LoVo (cell line): ENCODE results near the gene SUPT3H.

ENCODE experiments used
- DNase-seq: peaks from one replicate; pipeline ENCODE4 v3.0.0-alpha.2; 2016; ENCODE audit warnings: low spot score

Gene SUPT3H

GRCh38 chr6:45388328-45388727 is 10.6 kb upstream of the SUPT3H start:
- no peak for DNase-seq

DNA sequence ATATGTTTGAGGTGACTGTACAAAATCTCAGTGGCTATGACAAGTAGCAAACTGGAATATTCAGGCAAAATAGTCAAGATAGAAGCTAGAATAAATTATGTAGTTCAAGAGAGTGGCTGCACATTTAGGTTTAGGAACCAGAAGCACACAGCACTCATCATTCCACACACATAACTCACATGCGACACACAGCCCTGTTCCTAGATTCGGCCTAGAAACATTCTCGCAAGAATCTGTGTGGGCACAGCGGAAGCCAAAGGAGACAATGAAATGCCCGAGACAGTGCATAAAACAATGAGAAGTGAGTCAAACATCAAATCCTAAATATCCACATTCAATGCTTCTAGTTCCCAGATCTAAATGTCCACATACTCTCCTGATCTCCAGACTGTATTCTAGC is 9.5 kb upstream of the SUPT3H start:
- no peak for DNase-seq

GRCh38 chr6:45386501-45386900 is 8.8 kb upstream of the SUPT3H start:
- no peak for DNase-seq

DNA sequence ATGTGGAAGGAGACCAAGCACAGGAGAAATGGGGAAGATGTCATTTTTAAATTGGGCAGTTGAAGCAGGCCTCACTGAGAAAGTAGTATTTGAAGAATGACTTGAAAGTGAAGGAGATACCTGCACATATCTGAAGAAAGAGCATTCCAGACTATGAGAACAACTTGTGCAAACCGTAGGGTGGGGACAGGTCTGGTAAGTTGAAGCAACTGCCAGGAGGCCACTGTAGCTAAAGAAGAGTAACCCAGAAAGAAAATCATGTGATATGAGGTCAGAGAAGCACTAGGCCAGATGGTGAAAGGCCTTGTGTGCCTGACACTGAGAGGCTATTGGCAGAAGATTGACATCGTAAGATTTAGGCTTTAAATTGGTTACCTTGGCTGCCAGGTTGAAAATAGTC is 4.7 kb upstream of the SUPT3H start:
- DNase-seq = no peak

DNA sequence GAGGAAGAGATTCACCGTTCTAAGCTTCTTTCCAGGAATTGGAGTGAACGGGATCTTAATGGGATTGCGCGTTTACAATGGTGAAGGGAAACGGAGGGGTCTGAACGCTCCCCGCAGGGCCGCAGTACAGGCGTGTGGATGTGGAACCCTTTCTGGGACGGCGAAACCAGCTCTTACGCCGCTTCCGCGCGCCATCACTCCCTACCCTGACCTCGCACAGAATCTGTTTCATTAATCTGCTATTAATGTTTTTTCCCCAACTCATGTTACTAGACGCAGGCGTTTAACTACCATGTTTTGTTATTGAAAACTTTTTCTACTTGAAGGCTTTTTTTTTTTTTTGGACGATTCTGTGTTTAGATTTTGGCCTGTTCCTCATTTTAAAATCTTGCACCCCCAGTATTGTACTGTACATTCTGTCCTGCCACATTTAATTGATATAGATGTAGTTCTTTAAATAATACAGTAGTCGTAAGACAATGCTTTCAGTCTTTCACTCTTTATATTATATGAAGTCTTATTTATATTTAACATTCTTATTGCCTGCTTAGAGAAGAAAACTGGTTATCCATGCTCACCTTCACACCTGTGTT is 696 bp upstream of the SUPT3H start:
- no peak for DNase-seq

- DNase-seq = no peak
Observed at GRCh38 chr6:45377043-45377553, 636 bp downstream of the SUPT3H start.

DNA sequence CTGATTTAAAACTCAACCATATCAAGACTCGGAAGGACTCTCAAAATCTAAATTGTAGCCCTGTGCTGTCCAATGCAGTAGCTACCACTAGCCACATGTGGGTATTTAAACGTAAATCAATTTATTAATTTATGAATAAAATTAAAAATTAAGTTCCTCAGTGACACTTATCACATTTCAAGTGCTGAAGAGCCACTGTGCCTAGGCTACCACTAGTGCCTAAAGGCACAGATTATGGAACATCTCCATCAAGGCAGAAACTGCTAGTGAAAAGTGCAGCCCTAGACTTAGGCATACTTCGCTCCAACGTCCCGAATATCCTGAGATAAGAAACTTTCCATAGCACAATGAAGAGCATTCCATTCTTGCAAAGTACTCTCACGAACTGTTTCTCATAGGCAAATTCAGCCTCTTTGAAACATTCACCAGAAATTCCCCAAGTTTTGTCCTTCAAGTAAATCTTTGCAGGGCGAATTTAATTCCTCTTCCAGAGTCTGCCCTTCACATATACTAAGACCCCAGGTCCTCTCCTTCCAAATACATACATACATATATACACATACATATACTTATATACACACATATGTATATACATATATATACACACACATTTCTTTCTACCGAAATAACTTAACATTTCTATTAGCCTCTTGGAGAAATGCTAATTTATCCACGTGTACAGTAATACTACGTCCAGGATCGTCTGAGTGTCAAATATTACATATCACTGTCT is 1.3 kb downstream of the SUPT3H start:
- DNase-seq = no peak

DNA sequence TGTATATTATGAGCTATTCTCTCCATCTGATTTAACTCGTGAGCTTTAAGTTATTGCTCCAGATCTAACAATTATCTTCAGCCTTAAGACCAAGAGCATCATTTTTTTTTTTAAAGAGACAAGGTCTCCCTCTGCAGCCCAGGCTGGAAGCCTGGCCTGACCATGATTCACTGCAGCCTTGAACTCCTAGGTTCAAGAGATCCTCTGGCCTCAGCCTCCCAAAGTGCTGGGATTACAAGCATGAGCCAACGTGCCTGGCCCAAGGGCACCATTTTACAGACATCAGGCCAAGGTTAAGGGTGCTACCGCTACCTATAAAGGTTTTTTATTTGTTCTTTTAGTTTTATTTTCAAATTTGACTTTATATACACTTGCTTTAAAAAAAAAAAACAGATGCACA is 2.3 kb downstream of the SUPT3H start:
- DNase-seq = no peak

DNA sequence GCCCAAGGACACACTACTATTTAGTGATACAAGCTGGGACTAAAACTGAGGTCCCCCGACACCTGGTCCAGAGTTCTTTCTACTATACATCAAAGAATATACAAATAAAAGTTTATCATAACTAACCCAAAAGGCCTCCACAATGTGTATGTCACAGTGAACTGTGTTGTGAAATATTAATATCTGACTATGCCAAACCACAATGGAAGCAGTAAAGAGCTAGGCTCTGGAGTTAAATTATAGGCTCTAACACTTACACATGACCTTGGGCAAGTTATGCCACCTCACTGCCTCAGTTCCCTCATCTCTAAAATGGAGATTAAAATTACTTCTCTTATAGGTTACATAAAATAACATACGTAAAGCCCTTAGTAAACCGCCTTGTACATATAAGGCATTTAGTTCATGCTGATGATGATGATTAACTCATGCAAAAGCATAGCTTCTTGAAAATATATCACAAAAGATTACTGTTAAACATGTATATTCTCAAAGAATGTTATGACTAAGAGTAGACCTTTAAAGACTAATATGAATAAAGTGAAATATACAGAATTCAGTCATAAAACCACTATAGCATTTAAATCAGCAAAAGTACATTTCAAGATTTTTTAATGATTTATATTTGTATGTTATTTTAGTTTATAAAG is 5.7 kb downstream of the SUPT3H start:
- no peak for DNase-seq

- DNase-seq = no peak
Observed at GRCh38 chr6:45369870-45370269, 7.9 kb downstream of the SUPT3H start.

GRCh38 chr6:45367999-45368398 is 9.7 kb downstream of the SUPT3H start:
- DNase-seq = no peak

GRCh38 chr6:45366534-45366933 is 11.2 kb downstream of the SUPT3H start:
- no peak for DNase-seq

DNA sequence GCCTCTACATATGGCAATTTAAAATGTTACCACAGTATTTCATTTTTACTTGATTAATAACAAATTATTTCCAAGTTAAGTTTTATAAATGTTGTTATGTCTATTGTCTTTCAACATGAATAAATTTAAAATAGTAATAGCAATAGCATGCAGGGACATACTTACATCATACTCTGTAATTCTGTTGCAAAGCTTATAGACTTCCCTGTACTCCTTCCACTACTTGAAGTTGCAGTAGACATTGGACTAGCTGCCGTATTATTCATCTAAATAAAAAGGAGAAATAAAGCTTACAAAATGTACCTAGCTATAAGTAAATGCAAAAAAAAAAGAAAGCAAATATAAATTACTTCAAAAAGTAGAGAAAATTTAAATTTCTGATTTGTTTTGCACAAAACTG is 12.7 kb downstream of the SUPT3H start:
- DNase-seq = no peak

DNA sequence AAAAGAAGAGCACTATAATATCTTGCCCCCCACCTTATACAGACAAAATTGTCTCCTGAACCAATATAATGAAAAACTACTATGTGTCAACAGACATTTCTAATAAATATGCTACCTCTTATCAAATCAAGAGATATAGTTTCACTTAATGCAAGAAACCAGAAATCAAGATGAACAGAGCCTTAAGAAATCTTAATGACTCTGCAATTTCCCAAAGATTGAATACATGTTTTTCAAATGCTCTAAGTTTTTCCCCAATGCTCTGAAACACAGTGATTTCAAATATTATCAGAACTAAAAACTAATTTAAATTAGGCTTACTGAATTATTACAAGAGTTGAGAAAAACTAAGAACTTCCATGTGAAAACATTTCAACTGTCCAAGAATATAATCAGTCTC is 13.3 kb downstream of the SUPT3H start:
- DNase-seq = no peak

DNA sequence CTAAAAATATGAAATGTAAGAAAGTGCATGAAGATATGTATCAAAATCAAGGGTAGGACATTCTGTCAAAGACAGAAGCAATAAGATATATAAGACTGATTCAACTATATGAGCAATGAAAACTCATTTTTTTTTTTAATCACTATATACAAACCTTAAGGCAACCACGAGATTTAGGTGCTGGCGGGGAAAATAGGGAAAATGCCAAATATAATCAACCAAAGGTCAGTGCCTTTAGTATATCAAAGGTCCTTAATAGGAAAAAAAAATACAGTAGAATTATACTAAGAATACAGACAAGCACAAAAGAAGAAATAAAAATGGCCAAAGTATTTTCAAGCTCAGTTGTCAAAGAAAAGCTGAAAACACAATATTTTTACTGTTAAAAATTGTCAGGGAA is 24.1 kb downstream of the SUPT3H start:
- no peak for DNase-seq

GRCh38 chr6:45351667-45352066 is 26.1 kb downstream of the SUPT3H start:
- DNase-seq = no peak

DNA sequence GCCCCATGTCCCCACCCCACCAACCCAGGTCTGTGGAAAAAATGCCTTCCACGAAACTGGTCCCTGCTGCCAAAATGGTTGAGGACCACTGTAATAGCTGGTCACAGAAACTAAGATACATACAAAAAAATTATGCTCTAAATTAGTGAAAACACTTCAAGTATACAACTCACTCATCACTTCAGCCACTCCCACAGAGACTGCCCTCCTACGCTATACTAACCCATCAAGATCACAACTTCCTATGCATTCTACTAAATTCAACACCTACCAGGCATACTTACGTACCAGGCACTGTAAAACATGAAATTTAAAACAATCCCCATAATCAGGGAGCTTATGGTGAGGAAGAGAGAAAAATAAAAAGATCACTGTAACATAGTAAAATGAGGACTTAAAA is 26.7 kb downstream of the SUPT3H start:
- no peak for DNase-seq

GRCh38 chr6:45350186-45350710 is 27.5 kb downstream of the SUPT3H start:
- DNase-seq = no peak

- no peak for DNase-seq
Observed at GRCh38 chr6:45344900-45345299, 32.8 kb downstream of the SUPT3H start.

DNA sequence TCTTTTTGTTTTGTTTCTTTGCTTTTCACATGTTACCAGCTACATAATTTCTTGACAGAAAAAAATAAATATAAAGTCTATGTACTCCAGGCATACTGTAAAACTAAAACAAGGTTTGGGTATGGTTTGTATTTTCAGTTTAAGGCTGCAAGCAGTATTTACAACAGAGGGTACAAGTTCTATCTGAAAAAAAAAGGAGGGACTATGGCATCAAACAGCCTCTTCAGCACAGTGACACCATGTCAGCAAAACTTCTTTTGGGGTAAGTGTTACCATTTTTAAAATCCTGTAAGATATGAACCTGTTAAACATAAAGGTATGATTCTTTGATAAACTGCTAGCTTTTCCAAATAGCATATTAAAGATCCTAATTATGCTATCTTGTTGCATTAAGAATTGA is 49.2 kb downstream of the SUPT3H start:
- DNase-seq = no peak

DNA sequence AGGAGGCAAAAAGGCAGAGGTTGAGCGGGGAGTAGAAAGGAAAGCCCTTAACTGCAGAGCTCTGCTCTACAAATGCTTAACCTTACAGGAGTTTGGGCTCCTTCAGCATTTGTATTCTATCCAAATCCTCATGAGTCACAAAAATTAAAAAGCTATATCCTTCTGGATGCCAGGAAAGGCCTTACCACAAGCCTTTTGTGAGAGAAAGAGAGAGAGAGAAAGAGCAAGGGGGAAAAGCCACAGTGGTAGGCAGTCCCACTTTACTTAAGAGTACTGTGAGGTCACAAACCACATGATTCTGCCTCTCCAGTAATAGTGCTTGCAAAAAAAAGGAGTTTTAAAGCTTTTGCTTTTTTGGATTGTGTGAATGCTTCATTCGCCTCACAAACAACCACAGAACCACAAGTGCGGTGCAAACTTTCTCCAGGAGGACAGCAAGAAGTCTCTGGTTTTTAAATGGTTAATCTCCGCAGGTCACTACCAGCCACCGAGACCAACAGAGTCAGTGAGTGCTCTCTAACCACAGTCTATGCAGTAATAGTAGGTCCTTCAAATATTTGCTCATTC is 49.7 kb downstream of the SUPT3H start, which contains the start of gene RUNX2:
TSS of gene RUNX2 (plus strand) at position 375 of the 567 bp plus-strand sequence. CDS start 397 bp downstream, outside the sequence.
- no peak for DNase-seq

GRCh38 chr6:45326698-45327417 is 50.9 kb downstream of the SUPT3H start:
- DNase-seq = no peak
